ENCODE measurements around the gene ADIPOR2. TPM values are rescaled to one million over a fixed set of nuclear protein-coding genes. Genes with fewer than 3 reads are reported as not detected.

Gene ADIPOR2, protein sequence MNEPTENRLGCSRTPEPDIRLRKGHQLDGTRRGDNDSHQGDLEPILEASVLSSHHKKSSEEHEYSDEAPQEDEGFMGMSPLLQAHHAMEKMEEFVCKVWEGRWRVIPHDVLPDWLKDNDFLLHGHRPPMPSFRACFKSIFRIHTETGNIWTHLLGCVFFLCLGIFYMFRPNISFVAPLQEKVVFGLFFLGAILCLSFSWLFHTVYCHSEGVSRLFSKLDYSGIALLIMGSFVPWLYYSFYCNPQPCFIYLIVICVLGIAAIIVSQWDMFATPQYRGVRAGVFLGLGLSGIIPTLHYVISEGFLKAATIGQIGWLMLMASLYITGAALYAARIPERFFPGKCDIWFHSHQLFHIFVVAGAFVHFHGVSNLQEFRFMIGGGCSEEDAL
- total RNA-seq: 29.0 and 31.0 TPM in 2 replicates

DNA sequence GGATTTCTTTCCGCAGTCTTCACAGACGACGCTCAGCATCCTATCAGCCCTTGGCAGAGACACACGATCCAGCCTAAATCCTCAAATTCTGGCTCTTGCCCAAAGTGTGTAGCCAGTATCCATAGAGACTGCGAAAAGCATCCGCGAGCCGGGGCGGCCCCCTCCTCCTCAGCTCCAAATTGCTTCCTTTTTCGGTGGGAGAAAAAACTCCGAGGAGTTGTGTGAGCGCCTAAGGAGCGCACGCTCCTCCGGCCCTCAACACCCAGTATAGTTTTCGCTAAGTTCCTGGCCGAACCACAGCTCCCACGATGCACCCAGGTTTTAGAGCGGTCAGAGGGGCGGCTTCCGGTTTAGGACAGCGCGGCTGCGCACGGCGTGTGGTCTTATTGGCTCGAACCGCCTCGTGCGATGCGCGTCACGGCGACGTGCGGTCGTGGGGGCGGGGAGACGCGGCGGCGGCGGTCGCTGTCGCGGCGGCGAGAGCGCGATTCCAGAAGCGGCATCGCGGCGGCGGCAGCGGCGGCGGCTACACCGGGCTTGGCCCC is at the start of gene ADIPOR2:
ADIPOR2 (plus strand) TSS at position 493 of the 545 bp plus-strand sequence. CDS start 63,274 bp downstream, outside the sequence.
- peak; percentile 97 to 98 for DNase-seq (ENCODE audit: low read depth in 2 of 2)

- no peak for DNase-seq (ENCODE audit: low read depth in 2 of 2)
These were observed 48.4 kb upstream of the ADIPOR2 start for GRCh38 chr12:1642513-1642912.

DNA sequence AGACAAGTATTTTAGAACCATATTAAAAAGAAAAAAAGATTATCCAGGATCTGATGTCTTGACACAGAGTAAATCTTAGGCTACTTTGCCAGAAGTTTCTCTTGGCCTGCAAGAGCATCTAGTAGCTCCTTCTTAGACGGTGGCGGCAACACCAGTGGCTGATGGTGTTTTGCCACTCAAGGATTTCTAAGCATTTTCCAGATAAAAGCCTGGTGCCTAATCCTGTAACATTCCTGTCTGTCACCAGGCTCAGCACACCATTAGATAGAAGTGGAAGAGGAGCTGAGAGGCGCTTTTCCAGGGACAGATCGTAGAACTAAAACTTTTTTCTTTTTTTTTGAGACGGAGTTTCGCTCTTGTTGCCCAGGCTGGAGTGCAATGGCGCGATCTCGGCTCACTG is 47.8 kb upstream of the ADIPOR2 start:
- no peak for DNase-seq (ENCODE audit: low read depth in 2 of 2)

- no peak for DNase-seq (ENCODE audit: low read depth in 2 of 2)
These were observed 46.9 kb upstream of the ADIPOR2 start for GRCh38 chr12:1643905-1644533.

DNA sequence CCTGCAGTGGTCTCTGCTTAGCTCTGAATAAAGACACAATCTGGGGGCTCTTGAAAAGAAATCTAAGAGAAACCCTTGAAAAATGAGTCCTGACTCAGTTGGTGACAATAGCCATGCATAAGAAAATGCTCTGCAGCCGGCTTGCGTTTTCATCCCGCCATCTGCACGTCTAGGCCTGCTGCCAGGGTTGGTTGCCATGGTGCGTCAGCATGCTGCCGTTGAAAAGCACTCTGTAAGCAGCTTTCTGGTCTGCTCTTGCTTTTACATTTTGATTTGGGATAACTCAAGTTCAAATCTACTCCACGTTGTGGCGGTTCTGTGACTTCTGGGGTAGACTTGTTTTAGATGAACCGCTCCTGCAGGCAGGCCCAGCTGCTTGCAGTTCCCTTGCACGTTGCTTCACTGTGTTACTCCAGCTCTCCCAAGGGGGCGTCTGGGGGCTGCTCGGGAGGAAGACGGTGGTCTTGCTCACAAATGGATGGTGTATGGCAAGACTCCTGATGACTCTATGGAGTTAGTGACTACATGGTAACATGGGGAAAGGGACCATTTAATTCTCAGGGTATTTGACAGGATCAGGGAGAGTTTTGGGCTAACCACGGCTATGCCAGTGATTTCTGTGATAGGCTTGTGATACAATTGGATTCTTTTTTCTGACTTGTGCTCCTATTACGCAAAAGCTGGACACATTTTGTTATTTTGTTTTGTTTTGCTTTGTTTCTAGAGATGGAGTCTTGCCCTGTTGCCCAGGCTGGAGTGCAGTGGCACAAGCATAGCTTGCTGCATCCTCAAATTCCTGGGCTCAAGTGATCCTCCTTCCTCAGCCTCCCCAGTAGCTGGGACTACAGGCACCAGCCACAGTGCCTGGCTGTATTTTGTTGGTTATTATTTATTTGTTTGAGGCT is 46.1 kb upstream of the ADIPOR2 start:
- DNase-seq (ENCODE audit: low read depth in 2 of 2): peak; percentile 83 to 87

GRCh38 chr12:1645819-1646218 is 45.1 kb upstream of the ADIPOR2 start:
- DNase-seq (ENCODE audit: low read depth in 2 of 2): no peak

DNA sequence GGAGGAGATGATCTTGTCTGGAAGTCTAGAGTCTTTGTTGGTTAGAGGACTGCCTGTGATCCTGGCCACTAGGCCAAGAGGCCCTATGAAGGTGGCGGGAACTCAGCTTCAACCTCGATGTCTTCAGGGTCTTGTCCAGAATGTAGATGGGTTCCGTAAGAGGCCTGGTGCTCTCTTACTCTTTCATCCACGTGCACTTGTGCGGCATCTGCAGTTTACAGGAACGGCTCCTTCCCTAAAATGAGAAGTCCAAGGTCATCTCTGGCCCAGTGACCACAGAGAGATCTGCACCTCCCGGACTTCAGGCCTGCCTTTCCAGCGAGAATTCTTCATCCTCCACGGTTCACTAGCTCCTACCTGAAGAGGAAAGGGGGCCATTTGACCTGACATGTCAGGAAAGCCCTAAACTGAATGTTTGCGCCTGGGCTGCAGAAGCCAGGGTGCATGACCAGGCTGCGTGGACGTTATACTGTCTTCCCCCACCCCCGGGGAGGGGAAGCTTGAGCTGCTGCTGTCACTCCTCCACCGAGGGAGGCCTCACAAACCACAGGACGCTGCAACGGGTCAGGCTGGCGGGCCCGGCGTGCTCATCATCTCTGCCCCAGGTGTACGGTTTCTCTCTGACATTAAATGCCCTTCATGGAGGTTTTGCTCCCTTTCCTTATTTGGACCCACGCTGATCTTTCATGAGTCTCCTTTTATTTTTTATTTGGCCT is 44.1 kb upstream of the ADIPOR2 start:
- no peak for DNase-seq (ENCODE audit: low read depth in 2 of 2)

GRCh38 chr12:1647285-1647669 is 43.6 kb upstream of the ADIPOR2 start:
- no peak for DNase-seq (ENCODE audit: low read depth in 2 of 2)

- DNase-seq (ENCODE audit: low read depth in 2 of 2): no peak
These were observed 40.5 kb upstream of the ADIPOR2 start for GRCh38 chr12:1650260-1650977.

DNA sequence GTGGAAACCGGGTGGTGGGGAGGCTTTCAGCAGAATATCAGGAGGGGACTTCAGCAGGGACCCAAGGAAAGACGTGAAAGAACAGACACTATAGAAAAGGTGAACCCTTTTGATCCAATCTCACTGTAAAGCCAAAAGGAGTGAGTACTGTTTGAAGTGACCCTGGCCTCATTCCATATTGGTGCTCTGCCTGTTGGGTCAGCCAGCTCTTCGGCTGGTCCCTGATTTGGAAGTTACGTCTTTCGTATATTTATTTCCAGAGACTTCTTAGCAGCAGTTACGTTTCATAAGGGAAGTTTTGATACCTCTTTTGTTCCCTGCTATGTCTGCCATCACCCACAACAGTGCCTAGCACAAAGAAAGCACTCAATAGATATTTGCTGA is 39.9 kb upstream of the ADIPOR2 start:
- DNase-seq (ENCODE audit: low read depth in 2 of 2): no peak

DNA sequence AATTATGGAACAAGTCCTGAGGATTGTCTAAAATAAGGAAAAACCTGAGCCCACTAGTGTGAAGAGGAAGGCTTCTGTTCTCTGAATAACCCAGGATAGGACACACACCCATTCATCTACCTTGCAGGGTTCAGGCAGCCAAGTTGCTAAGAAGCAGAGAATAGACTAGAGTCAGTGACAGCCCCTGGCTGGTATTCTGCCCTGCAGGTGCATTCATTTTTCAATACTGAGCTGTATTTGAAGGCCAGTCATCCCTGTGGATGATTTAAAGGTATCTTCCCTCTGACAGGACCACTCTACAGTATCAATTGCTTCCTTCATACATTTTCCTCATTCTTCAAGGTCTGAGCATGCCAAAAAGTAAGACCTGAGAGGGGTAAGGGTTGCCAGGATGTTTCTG is 38.9 kb upstream of the ADIPOR2 start:
- no peak for DNase-seq (ENCODE audit: low read depth in 2 of 2)

DNA sequence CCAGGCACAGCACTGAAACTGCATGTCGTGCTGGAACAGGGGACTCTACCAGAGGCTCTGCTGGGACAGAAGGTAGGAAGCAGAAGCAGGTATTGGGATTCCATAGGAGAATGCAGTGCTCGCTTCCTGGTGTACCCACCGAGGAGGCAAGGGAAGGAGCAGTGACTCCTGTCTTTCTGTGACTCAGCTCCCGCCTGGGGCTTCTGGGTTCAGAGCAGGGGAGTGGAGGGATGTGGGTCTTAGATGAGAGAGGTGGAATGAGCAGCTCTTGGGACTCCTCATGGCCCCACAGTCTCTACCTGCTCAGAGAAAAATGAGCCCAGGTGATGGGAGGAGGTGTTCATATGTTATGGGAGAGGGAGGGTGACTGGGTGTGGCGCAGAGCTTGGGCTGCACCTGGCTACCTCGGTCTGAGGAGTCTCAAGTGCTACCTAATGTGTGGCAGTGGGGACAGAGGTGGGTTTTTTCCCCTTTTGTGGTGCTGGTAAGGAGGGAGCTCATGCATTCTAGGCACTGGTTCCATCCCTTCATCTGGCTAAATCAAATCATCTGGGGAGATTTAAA is 35.6 kb upstream of the ADIPOR2 start:
- no peak for DNase-seq (ENCODE audit: low read depth in 2 of 2)

- DNase-seq (ENCODE audit: low read depth in 2 of 2): no peak
These were observed 34.0 kb upstream of the ADIPOR2 start for GRCh38 chr12:1656902-1657301.

DNA sequence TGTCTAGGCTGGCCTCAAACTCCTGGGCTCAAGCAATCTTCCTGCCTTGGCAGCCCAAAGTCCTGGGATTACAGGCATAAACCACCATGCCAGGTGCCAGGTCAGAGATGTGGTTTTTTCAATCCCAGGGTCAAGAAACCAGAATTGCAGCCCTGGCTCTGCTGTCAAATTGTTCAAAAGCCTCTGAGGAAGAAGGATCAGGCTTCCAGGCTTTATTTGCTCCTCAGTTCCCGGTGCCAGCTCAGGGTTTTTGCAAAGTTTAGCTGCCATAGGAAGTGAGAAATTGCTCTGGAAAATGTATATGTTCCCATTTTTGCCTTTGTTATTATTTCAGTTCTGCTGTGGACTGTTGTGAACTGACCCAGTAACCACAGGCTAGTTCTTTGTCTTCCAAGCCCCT is 33.2 kb upstream of the ADIPOR2 start:
- no peak for DNase-seq (ENCODE audit: low read depth in 2 of 2)

GRCh38 chr12:1660304-1661187 is 30.3 kb upstream of the ADIPOR2 start:
- peak in 1 of 2 donors; percentile 43 for DNase-seq (ENCODE audit: low read depth in 2 of 2)

DNA sequence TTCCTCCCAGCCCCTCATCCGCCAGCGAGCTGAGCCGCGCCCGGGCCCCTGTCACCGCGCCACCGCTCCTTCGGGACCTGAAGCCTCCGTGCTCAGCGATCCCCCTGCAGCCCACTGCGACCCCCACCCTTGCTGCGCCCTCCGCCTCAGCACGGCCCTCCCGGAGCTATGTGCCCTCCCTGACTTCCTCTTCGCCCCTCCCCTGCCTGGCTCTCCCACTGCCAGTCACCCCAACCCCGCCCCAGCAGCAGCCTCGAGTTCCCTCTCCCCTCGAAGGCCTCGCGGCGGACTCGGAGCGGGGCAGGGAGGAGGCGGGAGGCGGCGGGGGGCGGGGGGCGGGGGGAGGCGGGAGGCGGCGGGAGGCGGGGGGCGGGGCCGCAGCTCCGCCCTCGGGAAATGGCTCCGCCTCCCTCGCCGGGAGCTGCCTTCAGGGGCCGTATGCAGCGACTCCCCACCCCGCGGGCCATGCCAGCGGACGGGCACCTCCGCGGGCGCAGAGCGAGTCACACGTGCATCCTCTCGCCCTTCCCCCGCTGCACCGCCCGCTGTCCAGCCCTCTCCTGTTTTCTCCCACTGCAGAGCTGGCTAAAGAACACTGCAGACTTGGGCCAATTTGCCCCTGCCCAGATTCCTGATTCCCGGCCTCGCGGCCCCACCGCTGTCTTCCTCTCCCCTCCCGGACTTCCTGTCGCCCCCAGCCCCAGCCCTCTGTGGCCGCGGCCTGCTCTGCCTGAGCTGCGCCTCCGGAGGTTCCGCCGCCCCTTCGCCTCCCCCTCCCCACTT is 29.1 kb upstream of the ADIPOR2 start:
- DNase-seq (ENCODE audit: low read depth in 2 of 2): peak; percentile 92 to 93

- peak in 1 of 2 donors; percentile 52 for DNase-seq (ENCODE audit: low read depth in 2 of 2)
These were observed 28.0 kb upstream of the ADIPOR2 start for GRCh38 chr12:1662761-1663439.

All from lung microvascular endothelial cell (primary cell).